CD8-positive, alpha-beta memory T cell (primary cell): ENCODE results near the gene NPIPA3. TPM values are rescaled to one million over a fixed set of nuclear protein-coding genes. Genes with fewer than 3 reads are reported as not detected.

Experiments used
- polyA plus RNA-seq: library from polyadenylated mRNA; unstranded; fragments of 300-500 nt; fragmentation: Illumina TruSeq; gene quantifications from one replicate; pipeline ENCODE4 v1.2.3, GENCODE V29; 2021
- total RNA-seq, 2 experiments: library from RNA; stranded (reverse); gene quantifications; one replicate each; pipeline ENCODE4 v1.2.3, GENCODE V29; 2021

Gene NPIPA3
- total and polyA plus RNA-seq, 3 experiments from 2014 or later, result 0.69 to 1.8 TPM; not detected in 1

Other genes starting within 250 kb of the NPIPA3 start
- gene PARN, start 73.2 kb upstream of the NPIPA3 start, total RNA-seq, result 10 to 100 TPM; 45.9 to 48.2 TPM
- gene PARN, start 73.2 kb upstream of the NPIPA3 start, polyA plus RNA-seq, result 46.0 TPM
- gene BFAR, start 70.5 kb upstream of the NPIPA3 start, total RNA-seq, result 10 to 100 TPM; 79.1 to 87.7 TPM
- 49.4 TPM for gene BFAR, start 70.5 kb upstream of the NPIPA3 start, polyA plus RNA-seq
- not detected for gene PLA2G10, start 9.1 kb upstream of the NPIPA3 start, total RNA-seq
- gene PLA2G10, start 9.1 kb upstream of the NPIPA3 start, polyA plus RNA-seq, result not detected
- gene NPIPA2, start 39.1 kb downstream of the NPIPA3 start, total RNA-seq, result 1 to 10 TPM in 1 of 2 experiments, under 1 TPM in 1; 0.71 to 1.4 TPM
- gene NPIPA2, start 39.1 kb downstream of the NPIPA3 start, polyA plus RNA-seq, result not detected
- 10 to 100 TPM; 81.5 to 85.3 TPM for gene NOMO1, start 130.3 kb downstream of the NPIPA3 start, total RNA-seq
- gene NOMO1, start 130.3 kb downstream of the NPIPA3 start, polyA plus RNA-seq, result 40.8 TPM
- 10 to 100 TPM; 69.2 to 71.0 TPM for gene NPIPA1, start 234.0 kb downstream of the NPIPA3 start, total RNA-seq
- 4.1 TPM for gene NPIPA1, start 234.0 kb downstream of the NPIPA3 start, polyA plus RNA-seq